GM18526 (cell line): ENCODE data around the gene TRMT61A.

ENCODE experiments used
- POLR2A ChIP-seq: IDR thresholded peaks from 3 replicates; pipeline ENCODE4 v1.6.1; 2011; ENCODE audit not compliant: insufficient read length; ENCODE audit errors: extremely low read depth

TRMT61A gene

DNA sequence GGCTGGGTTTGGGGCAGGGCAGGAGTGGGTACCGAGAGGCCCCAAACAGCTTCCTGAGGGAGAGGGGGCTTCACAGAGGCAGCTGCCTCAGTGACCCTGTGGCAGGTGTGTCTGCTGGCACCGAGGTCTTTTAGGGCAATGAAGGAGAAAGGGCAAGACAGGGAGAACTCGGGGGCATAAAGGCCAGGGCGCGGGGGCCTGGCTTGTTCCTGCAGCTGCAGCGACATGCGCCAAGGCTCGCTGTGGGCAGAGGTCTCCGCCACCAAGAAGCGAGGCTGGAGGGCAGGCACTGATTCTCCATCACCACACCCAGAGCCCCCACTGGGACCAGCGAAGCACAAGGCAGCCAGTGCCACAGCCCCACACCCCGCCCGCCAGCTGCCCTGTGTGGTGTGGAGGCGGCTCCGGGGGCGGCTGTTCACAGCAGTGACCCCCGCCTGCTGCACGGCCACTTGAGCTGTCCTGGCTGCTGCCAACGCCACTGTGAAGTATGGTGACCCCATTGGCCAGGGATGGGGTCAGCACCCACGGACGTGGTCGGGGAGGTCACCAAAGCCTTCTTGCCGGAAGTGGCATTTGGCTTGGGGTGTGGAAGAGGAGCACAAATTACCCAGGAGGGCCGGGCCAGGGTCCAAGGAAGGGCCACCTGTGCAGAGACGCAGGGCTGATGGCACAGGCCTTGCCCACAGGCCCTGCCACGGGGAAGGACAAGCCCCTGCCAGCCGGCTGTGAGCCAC, 17.1 kb downstream of the TRMT61A start:
- no peak for TF ChIP-seq POLR2A

DNA sequence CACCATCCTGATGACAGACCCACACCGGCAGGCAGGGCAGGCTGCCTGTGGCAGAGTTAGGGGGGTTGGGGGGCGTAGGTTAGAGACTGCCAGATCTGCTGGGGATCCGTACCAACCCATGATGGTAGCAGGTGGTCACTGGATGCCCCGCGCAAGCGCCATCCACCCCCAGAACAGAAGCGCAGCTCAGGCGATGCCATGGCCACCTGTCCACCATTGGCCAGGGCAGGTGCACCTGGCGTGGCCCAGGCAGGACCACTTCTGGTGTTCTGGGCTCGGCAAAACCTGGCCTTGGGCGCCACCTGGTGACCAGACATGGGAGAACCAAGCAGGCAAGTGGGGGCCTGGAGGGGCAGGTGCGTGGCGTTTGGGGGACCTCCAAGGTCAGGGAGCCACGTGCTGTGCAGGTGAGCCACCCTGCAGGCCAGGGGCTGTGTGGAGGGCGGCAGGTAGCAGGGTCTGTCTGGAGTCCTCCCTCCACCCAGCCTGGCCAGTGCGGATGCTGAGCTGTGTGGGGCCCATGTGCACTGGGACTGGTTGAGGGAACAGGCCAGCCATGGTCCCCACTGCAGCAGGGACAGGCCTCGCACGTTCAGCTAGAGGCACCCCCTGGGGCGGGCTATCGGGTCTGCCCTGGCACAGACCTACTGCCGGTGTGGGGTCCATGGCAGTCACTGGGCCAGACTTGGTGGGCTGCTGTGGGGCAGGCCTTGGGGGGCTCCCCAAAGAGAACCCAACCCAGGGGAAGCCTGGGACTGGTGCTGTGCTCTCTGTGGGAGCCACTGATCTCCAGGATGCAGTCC, 17.9 kb downstream of the TRMT61A start:
- no peak for TF ChIP-seq POLR2A

DNA sequence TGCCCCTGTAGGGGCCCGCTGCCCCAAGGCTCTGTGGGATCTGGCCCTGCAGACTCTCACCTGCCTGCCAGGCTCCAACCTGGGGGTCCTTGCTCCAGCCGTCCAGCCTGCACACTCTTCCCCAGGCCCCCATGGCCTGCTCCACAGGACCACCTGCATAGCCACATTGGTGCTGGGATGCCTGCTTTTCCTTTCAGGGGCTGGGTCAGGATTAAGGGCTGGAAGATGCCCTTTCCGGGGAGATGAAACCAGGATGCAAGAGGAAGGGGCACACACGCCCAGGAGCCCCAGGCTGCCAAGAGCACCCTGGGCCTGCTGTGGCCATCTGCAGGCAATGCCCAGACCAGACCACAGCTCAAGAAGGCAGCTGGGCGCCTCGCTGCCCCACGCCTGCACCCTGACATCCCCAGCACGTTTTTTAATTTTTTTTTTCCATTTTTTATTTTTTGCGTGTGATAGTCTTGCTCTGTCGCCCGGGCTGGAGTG, 18.5 kb downstream of the TRMT61A start:
- no peak for TF ChIP-seq POLR2A

DNA sequence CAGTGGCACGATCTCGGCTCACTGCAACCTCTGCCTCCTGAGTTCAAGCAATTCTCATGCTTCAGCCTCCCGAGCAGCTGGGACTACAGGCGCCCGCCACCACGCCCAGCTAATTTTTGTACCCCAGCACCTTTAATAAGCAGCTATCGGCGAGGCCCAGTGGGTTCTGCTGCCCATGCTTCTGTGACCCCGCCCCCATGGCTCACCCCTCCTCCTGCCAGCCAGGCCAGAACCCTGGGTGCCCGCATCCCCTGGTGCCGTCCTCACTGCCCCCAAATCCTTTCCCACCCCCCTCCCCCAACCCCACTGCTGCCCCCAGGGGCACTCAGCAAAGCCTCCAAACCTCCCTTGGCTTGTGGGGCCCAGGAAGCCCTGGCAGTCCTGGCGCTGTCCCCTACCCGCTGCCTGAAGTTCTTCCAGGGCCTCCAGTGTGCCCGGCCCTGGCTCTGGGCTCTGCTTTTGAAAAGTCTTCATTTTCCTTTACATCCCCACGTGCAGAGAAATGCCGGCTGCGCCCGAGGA, 19.0 kb downstream of the TRMT61A start:
- no peak for TF ChIP-seq POLR2A

DNA sequence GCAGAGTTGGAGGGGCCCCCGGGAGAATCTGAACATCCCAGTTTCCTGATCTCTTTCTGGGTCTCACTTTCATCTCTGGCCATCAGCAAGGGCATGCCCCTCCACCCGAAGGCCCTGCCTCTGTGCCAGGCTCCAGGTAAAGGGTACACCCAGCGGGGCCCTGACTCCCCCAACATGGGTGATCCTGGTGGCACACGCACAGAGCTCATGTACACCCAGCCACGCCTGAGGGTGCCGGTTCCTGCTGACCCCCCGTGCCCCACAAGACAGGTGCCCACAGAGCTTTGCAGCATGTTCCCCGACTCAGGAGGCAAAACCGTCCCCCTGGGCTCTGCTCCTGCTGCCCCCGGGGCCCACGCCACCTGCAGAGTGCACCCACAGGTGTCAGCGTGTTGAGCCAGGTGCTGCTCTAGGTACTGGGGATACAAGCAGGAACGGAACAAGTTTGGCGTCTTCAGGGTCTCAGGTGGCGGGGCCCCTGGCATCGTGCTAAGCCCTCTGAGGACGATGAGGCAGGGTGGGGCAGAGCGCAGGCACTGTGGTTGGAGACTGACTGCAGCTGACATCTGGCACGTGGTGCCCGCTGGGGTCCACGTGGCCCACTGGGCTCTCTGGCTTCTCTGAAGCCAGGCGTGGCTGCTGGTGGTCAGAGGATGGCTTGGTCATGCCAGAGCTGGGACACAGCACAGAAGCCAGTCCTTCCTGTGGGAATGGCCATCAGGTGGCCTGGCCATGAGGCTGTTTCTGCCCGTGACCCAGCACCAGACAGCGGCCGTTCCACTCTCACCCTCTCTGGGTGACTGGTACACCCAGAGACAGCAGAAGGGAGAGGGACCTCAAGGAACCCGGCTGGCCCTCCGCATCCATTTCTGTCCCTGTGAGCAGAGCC, 19.7 kb downstream of the TRMT61A start:
- no peak for TF ChIP-seq POLR2A

DNA sequence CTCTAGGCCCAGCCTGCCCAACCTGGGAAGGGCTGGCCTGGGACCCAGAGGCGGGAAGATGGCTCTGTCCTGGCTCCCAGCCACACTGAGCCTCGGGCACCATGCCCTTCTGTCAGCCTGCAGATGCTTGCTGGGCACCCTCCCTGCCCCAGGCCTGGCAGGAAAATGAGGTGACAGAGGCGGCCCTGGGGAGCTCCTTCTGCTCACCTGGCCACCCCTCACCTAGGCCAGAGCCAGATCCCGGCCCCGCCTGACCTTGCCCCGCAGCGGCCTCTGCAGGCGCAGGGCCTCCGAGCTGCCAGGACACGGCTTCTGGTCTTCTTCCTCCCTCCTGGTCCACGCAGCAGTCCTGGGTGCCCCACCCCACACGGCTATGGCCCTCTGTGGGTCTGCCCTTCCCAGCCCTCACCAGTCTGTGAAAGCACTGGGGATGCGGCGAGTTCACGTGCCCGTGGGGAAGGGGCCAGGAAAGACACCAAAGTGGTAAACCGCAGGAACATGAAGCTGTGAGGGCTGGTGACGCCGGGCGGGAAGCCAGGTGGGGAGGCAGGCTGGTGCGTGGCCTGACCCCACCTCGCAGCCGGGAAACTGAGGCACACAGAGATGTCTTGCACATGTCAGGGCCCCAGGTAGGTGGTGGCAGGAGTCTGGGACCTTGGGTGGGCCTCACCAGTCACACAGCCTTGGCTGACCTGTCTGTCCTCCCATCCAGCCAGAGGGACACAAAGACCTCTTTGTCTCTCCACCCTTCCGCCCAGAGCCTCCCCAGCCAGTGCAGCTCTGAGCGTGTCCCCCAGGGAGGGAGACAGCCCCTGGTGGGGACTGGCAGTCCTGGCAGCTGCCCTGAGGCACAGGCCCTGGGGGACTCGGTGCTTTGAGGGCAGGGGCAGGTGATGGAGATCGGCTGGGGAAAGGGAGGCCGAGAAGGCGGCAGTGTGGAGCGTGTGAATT, 20.6 kb downstream of the TRMT61A start:
- TF ChIP-seq POLR2A = no peak

DNA sequence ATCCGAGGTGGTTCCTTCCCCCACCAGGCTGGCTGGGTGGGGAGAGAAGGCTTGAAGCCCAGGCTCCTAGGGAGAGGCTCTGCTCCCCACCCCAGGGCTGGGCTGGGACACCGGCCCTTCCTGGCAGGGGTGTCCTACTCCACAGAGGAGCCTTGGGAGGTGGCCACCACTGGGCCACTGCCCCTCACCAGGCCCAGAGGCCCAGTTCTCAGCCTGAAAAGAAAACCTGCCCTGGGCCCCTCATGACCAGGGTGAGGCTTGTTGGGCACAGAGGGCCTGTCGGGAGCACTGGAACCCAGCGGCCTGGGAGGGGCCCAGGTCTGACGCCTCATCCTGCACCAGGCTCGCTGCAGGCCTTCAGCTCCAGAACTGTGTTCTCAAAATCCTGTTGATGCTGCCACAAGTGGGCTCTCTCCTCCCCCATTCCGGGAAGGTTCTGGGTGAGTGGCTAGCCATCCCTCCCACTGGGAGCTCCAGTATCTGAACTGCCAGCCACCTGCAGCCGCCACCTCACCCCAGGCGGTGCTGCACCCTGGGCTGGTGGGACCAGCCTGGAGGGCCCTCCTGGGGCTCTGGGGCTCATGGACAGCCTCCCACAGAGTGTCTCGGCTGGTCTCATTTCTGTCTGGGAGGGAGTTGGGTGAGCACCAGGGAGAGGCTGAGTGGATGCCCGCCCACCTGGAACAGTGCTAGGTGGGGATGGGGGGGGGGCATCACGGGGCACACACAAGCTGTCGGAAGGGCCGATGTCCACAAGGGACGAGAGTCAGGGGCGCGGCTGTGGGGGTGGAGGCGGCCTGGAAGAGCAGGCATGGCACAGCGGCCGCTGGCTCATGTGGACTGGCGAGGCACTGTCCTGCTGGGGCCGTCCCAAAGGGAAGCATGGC, 21.7 kb downstream of the TRMT61A start:
- no peak for TF ChIP-seq POLR2A

DNA sequence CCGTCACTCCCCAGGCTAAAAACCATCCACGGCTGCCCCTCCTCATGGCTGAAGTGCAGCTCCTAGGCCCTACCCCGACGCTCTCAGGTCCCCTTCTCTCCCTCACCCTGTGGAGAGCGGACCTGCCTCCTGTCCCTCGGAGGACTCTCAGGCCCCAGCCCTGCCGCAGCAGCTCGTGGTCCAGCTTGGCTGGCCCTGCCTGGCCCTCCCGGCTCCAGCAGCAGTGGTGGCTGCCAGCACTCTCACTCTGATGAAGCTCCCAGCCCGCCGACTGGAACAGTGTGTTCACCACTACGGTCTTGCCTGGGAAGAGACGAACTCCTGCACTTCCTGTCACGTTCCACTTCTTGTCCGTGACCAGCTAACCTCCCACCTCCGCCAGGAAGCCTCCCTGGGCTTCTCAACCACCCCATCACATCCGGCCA, 22.4 kb downstream of the TRMT61A start:
- no peak for TF ChIP-seq POLR2A

DNA sequence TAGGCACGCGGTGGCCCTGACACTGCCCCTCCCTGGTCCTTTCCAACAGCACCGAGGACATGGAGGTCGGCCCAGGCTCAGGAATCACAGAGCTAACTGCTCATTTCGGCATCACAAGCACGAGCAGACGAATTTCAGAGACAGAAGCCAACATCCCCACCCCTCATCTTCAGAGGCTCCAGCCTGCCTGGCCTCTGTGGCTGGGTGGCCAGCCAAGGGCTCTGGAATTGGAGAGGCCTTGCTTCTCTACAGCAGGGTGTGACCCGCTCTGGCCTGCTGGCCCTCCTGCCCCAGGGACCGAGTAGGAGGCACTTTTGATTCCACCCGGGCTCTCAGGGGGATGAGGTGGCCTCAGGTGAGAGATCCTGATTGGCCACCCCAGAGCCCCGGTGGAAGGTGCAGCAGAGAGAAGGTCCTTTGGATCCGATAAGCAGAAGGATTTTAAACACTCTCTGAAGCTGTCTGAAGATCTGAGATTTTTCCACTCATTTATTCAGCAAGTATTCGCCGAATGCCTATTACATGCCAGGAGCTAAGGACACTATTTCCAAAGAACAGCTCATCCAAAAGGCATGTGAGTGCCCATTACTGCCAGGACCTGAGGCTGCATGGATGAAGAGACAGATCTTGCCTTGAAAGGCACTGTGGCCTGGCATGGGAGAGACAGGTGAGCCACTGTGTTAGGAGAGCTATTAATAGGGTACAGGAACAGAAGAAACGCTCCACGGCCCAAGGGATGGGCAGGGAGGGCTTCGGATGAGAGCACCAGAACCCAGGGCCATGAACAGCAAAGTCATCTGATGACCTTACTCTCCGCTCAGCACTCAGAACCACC, 23.2 kb downstream of the TRMT61A start:
- no peak for TF ChIP-seq POLR2A

DNA sequence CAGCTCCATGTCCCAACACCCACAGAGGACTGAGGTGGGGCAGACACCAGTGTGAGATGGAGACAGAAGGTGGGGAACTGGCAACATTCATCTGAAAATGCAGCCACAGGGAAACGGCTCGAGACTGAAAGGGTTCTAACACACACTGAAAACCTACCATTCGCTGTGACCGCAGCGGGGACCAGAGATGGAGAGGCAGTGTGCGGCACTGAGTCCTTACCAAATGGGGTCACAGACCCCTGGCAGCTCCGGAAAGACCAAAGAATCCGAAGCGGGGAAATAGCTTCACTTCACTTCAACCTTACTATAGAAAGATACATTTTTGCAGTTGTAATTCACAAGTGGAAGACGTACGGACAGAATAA, 23.8 kb downstream of the TRMT61A start:
- no peak for TF ChIP-seq POLR2A

DNA sequence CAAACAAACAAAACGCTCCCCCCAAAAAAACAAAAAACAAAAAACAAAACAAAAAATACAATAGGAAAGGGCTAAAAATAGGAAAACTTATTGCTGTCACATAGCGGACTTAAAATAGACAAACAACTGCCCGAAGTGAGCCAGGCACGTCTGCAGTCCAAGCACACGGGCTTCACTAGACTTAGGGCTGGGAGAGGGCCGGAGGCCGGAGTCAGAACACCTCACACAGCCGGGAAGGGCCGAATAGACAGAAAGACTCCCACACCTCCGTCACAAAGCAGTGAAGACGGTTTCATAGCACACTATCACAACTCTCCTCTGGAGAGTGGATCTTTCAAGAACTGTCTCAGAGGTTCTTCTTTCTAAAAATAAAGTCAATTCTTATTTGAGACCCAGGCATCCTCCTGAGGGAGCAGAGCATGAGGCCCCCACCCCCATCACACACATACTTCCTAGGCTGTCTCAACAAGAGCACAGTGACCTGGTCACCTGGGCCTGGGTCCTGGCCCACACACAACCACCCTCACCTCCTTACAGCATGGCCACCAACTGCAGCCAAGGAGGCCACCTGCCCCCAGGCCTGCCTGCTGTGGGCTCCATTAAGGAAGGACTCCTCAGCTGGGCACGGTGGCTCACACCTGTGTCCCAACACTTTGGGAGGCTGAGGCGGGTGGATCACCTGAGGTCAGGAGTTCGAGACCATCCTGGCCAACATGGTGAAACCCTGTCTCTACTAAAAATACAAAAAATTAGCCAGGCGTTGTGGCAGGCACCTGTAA, 26.8 kb downstream of the TRMT61A start:
- no peak for TF ChIP-seq POLR2A

DNA sequence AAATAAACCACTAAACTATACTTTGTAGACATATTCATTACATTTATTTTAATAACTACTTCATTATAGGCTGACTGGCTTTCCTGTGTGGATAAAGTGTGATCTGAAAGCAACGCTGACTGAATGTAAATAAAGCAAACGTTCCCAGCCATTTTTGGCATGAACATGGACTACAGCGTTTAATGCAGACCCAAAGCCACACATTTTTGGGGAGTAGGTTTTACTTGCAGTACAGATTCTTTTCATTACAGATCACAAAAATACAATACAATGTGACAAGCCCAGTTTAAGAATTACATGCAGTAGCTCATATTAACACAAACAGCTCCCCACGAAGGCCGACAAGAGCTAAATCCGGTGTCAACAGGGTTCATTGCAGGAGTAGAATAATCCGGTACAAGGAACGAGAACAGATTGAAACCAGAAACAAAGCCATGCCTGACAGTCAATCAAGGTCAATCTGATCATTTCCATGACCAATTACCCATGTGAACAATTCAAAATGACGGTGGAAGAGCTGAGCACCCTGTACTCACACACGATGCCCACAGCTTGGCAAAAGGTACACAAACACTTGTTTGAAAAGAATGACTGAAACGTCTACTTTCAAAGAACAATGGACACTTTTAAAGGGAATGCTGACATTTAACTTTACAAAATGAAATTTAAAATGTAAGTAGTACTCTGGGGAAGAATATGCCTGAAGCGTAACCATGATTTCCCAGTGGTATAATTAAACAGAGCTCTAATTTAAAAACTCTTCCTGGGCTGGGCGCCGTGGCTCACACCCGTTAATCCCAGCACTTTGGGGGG, 28.2 kb downstream of the TRMT61A start:
- no peak for TF ChIP-seq POLR2A
